Stomach smooth muscle (tissue), 2 donors: ENCODE measurements around the gene HDAC6.

Experiments used
- H3K27ac ChIP-seq: one replicate; pipeline ENCODE4 v1.7.0; 2013; ENCODE audit warnings: mild to moderate bottlenecking, low read length, inconsistent platforms
- H3K27me3 ChIP-seq, 2 donors: one replicate each; pipeline ENCODE4 v1.7.0; 2013; ENCODE audit warnings: low read length in 2 of 2; ENCODE audit not compliant: insufficient read depth in 2 of 2, control insufficient read depth in 1 of 2
- H3K36me3 ChIP-seq, 2 donors: one replicate each; pipeline ENCODE4 v1.7.0; 2013; ENCODE audit warnings: low read length in 2 of 2; ENCODE audit not compliant: control insufficient read depth in 2 of 2, insufficient read depth in 2 of 2
- H3K4me1 ChIP-seq: one replicate; pipeline ENCODE4 v1.7.0; 2013; ENCODE audit warnings: low read length; ENCODE audit not compliant: control insufficient read depth, insufficient read depth
- H3K4me3 ChIP-seq, 2 donors: one replicate each; pipeline ENCODE4 v1.7.0; 2013; ENCODE audit warnings: low read length in 2 of 2
- H3K9ac ChIP-seq, 2 donors: one replicate each; pipeline ENCODE4 v1.7.0; 2013; ENCODE audit warnings: low read length in 2 of 2, mild to moderate bottlenecking in 1 of 2
- H3K9me3 ChIP-seq, 2 donors: one replicate each; pipeline ENCODE4 v1.7.0; 2013; ENCODE audit warnings: low read length in 2 of 2; ENCODE audit not compliant: control insufficient read depth in 2 of 2
- donor health status: healthy.
- donor health status: Pancreatic carcinoma.

The HDAC6 gene

GRCh38 chrX:48790477-48790876 lies 11.4 kb upstream of the HDAC6 start:
- Histone ChIP-seq H3K36me3 (no peaks in the 10 kb centered on the region), H3K9ac (no peak overlapping the region), H3K27ac (no peak overlapping the region), H3K4me1 (no peaks in the 10 kb centered on the region), H3K9me3 (no peaks in the 10 kb centered on the region), H3K4me3 (no peak overlapping the region), H3K27me3 (peaks cover 0 to 36% of the 10 kb centered on the region in 2 donors)

DNA sequence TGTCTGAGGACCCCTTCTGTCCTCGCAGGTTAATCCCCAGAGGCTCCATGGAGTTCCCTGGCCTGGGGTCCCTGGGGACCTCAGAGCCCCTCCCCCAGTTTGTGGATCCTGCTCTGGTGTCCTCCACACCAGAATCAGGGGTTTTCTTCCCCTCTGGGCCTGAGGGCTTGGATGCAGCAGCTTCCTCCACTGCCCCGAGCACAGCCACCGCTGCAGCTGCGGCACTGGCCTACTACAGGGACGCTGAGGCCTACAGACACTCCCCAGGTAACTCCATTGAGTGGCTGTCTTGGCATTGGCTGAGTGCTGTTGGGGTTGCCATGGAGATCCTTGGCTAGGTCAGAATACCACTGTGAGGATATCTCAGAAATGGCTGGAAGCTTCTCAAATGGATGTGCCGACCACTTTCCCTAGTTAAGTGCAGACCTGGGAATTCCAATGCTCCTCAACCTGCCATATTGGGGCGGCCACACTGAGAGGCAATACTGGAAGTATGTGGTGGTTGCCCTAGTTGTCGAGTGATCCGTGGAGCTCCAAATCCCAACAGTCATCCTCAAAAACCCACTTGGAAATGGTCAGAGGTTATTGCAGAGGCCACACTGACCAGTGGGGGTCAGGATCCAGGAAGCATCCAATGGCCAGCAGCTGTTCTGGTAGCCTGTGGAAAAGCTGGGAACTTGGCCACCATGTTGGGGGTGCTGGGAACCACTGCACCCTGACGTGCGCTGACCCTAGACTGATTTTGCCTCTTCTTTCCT lies 10.6 kb upstream of the HDAC6 start:
- no peaks in the 10 kb centered on the region for H3K9me3 ChIP-seq
- no peak overlapping the region for H3K9ac ChIP-seq
- no peaks in the 10 kb centered on the region for H3K4me1 ChIP-seq
- H3K36me3 ChIP-seq, result no peaks in the 10 kb centered on the region
- H3K27ac ChIP-seq, result no peak overlapping the region
- H3K27me3 ChIP-seq, result peaks cover 0 to 33% of the 10 kb centered on the region in 2 donors
- H3K4me3 ChIP-seq, result no peak overlapping the region

- Histone ChIP-seq H3K9ac (no peak overlapping the region), H3K27me3 (peaks cover 0 to 27% of the 10 kb centered on the region in 2 donors), H3K4me3 (no peak overlapping the region), H3K9me3 (no peaks in the 10 kb centered on the region), H3K4me1 (no peaks in the 10 kb centered on the region), H3K36me3 (no peaks in the 10 kb centered on the region), H3K27ac (no peak overlapping the region)
Observed at GRCh38 chrX:48792219-48792618, 9.6 kb upstream of the HDAC6 start.

DNA sequence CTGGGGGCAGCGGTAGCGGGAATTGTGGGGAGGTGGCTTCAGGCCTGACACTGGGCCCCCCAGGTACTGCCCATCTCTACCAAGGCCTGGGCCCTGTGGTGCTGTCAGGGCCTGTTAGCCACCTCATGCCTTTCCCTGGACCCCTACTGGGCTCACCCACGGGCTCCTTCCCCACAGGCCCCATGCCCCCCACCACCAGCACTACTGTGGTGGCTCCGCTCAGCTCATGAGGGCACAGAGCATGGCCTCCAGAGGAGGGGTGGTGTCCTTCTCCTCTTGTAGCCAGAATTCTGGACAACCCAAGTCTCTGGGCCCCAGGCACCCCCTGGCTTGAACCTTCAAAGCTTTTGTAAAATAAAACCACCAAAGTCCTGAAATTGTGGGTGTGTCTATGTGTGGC lies 7.9 kb upstream of the HDAC6 start:
- Histone ChIP-seq H3K27me3 (peaks cover 0 to 15% of the 10 kb centered on the region in 2 donors), H3K4me1 (no peaks in the 10 kb centered on the region), H3K27ac (no peak overlapping the region), H3K9ac (no peak overlapping the region), H3K4me3 (no peak overlapping the region), H3K9me3 (no peaks in the 10 kb centered on the region), H3K36me3 (no peaks in the 10 kb centered on the region)

DNA sequence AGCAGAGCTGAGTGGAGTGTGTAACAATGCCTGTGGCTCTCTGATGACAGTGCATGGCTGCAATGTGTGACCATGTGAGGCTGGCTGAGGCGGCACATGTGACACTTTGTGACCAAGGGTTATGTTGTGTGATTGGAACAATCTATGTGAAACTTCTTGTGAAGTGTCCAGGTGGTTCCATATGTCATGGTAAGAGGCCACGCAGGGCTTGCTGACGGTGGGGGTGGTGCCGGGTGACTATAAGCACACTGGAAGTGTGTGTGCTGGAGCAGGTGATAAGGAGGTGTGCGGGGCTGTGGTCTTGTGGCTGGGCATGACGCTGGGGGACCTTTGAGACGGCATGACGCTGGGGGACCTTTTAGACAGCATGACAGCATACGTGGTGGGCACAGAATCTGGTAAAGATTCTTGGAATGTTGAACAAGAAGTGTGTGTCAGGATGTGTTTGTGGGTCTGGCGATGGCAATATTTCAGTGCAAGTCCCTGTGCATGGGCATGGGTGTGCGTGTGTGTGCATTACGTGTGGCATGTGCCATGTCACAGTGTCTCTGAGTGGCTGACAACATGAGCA lies 7.4 kb upstream of the HDAC6 start:
- Histone ChIP-seq H3K9me3 (no peaks in the 10 kb centered on the region), H3K27me3 (peaks cover 0 to 14% of the 10 kb centered on the region in 2 donors), H3K36me3 (no peaks in the 10 kb centered on the region), H3K27ac (no peak overlapping the region), H3K4me1 (no peaks in the 10 kb centered on the region), H3K4me3 (no peak overlapping the region), H3K9ac (no peak overlapping the region)

GRCh38 chrX:48794911-48795515 lies 6.9 kb upstream of the HDAC6 start:
- Histone ChIP-seq H3K4me1 (no peaks in the 10 kb centered on the region), H3K27ac (no peak overlapping the region), H3K9me3 (no peaks in the 10 kb centered on the region), H3K27me3 (peaks cover 0 to 10% of the 10 kb centered on the region in 2 donors), H3K4me3 (no peak overlapping the region), H3K9ac (no peak overlapping the region), H3K36me3 (no peaks in the 10 kb centered on the region)

DNA sequence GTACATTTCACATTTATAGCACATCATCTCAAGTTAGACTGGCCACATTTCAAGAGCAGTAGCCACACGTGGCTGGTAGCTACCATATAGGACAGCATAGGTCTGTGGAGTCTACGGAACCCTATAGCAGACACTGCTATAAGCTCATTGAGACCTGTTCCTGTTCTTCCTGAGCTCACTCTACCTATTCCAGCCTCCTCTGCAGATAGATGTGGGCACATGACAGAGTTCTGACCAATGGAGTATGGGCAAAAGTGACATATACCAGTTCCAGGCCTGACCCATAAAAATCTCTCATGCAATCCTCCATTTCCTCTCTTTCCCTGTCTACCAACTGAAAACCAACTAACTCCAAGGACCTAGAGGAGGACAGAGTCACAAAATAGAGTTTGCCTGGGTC lies 3.5 kb upstream of the HDAC6 start:
- peaks cover 0 to 9% of the 10 kb centered on the region in 2 donors for H3K27me3 ChIP-seq
- peaks cover 10% of the 10 kb centered on the region for H3K4me1 ChIP-seq
- H3K27ac ChIP-seq, result no peak overlapping the region
- no peak overlapping the region for H3K4me3 ChIP-seq
- no peaks in the 10 kb centered on the region for H3K36me3 ChIP-seq
- no peaks in the 10 kb centered on the region for H3K9me3 ChIP-seq
- H3K9ac ChIP-seq, result no peak overlapping the region

- Histone ChIP-seq H3K9ac (peak overlapping the region; percentile 64 to 80), H3K4me3 (peak overlapping the region; percentile 78 to 83), H3K4me1 (peaks cover 10% of the 10 kb centered on the region), H3K36me3 (peaks cover 3 to 4% of the 10 kb centered on the region in 2 donors), H3K27ac (peak overlapping the region; percentile 87), H3K9me3 (no peaks in the 10 kb centered on the region), H3K27me3 (peaks cover 0 to 2% of the 10 kb centered on the region in 2 donors)
Observed at GRCh38 chrX:48800574-48801279, 1.1 kb upstream of the HDAC6 start.

DNA sequence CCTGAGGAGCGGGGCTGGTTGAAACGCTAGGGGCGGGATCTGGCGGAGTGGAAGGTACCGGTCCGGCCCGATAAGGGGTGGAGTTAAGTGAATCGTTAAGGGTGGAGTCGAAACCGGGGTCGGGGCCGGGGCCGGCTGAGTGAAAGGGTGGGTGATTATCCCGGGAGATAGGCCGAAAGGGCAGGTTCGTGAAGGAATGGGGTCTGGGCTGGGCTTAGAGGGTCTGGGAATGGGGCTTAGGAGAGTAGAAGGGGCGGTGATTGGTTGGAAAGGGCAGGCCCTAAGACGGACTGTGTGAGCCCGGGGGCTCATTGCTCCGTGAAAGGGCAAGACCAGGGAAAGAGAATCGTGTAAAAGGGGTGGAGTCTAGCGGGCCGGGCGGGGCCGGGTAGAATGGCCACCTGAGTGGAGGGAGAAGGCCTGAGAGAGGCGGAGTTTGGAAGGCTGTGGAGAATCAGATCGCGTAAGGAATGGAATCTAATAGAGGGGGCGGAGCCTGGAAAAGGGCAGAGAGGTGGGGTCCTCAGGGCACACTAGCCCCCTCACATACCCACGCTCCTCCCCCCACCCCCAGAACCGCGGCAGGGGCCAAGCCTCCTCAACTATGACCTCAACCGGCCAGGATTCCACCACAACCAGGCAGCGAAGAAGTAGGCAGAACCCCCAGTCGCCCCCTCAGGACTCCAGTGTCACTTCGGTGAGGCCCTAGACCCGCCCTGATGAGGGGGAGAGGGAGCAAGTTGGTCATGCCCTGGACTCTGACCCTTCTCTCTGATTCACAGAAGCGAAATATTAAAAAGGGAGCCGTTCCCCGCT lies 430 bp downstream of the HDAC6 start:
- H3K36me3 ChIP-seq, result peaks cover 3 to 4% of the 10 kb centered on the region in 2 donors
- peak overlapping the region; percentile 96 for H3K27ac ChIP-seq
- peaks cover 10% of the 10 kb centered on the region for H3K4me1 ChIP-seq
- H3K4me3 ChIP-seq, result peak overlapping the region; percentile 65 to 74
- peak overlapping the region; percentile 89 to 92 for H3K9ac ChIP-seq
- H3K27me3 ChIP-seq, result peaks cover 0 to 5% of the 10 kb centered on the region in 2 donors
- no peaks in the 10 kb centered on the region for H3K9me3 ChIP-seq

DNA sequence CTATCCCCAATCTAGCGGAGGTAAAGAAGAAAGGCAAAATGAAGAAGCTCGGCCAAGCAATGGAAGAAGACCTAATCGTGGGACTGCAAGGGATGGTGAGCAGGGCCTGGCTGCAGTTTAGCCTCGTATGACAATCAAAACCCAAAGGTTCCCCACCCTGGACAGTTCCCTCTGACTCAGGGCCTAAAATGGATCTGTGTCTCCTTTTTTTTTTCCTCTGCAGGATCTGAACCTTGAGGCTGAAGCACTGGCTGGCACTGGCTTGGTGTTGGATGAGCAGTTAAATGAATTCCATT lies 986 bp downstream of the HDAC6 start:
- peak overlapping the region; percentile 65 to 74 for H3K4me3 ChIP-seq

More for the DNA sequence above, 986 bp downstream of the HDAC6 start:
- Histone ChIP-seq H3K4me1 (peaks cover 10% of the 10 kb centered on the region), H3K27me3 (peaks cover 0 to 5% of the 10 kb centered on the region in 2 donors), H3K36me3 (peaks cover 3 to 4% of the 10 kb centered on the region in 2 donors), H3K9me3 (no peaks in the 10 kb centered on the region), H3K9ac (peak overlapping the region; percentile 89 to 92), H3K27ac (peak overlapping the region; percentile 96)
